H1 (cell line): ENCODE results near the gene GGT7. TPM values are rescaled to one million over a fixed set of nuclear protein-coding genes. Genes with fewer than 3 reads are reported as not detected.

Experiments
- CTCF ChIA-PET: fragments of 300-600 bp; sonication (Branson Sonifier 250); formaldehyde crosslinking; loops from one replicate; lab custom pipeline; 2021; ENCODE audit not compliant: partially characterized antibody; lab: Charles Lee
- POLR2A ChIA-PET: fragments of 300-600 bp; sonication (Branson Sonifier 250); formaldehyde crosslinking; loops from one replicate; lab custom pipeline; 2021; ENCODE audit warnings: inconsistent platforms; ENCODE audit not compliant: partially characterized antibody; lab: Charles Lee
- DNase-seq, 2 experiments: peaks; one replicate each; pipeline versions ENCODE4 v3.0.0 to v3.0.0-alpha.2; 2010 to 2022; ENCODE audit warnings: low spot score in 2 of 2, low read depth in 1 of 2, mixed read lengths in 1 of 2
- FAIRE-seq: peaks from 2 replicates; lab custom pipeline; 2011; peaks lifted over from hg19 to GRCh38; lab: Jason Lieb, UNC
- H2AFZ ChIP-seq: 2 replicates; pipeline ENCODE4 v1.8.1; 2012; ENCODE audit warnings: low read length, inconsistent platforms
- H2AK5ac ChIP-seq: 2 replicates; pipeline ENCODE4 v1.6.1; 2013; ENCODE audit warnings: low read depth, low read length
- H2BK120ac ChIP-seq: replicated peaks from 2 replicates; pipeline ENCODE3; 2013; ENCODE audit warnings: low read depth, low read length, inconsistent platforms
- H2BK12ac ChIP-seq: 2 replicates; pipeline ENCODE4 v1.6.1; 2013; ENCODE audit warnings: low read depth, low read length
- H2BK15ac ChIP-seq: 2 replicates; pipeline ENCODE4 v1.6.1; 2013; ENCODE audit warnings: low read length
- H2BK20ac ChIP-seq: 2 replicates; pipeline ENCODE4 v1.6.1; 2013; ENCODE audit warnings: low read length
- H2BK5ac ChIP-seq: 2 replicates; pipeline ENCODE4 v1.6.1; 2013; ENCODE audit warnings: low read depth, low read length
- H3K14ac ChIP-seq: 2 replicates; pipeline ENCODE4 v1.6.1; 2013; ENCODE audit warnings: inconsistent platforms; ENCODE audit not compliant: insufficient read length
- H3K18ac ChIP-seq: 2 replicates; pipeline ENCODE4 v1.6.1; 2013; ENCODE audit warnings: low read length; ENCODE audit errors: extremely low read depth
- H3K23ac ChIP-seq: 2 replicates; pipeline ENCODE4 v1.6.1; 2013; ENCODE audit warnings: inconsistent platforms; ENCODE audit not compliant: insufficient read length
- H3K23me2 ChIP-seq: 2 replicates; pipeline ENCODE4 v1.6.1; 2013; ENCODE audit warnings: low read depth, low read length
- H3K27ac ChIP-seq: 2 replicates; pipeline ENCODE4 v1.6.1; 2011; ENCODE audit warnings: low read depth, low read length, inconsistent platforms
- H3K27me3 ChIP-seq, 4 experiments: replicated peaks in 1 of 4; 1 replicate in 1 of 4; 2 replicates in 3 of 4; pipeline versions ENCODE4 v1.6.1 to v1.8.1; 2011 to 2013; ENCODE audit warnings: low read length in 3 of 4, mild to moderate bottlenecking in 3 of 4, inconsistent platforms in 2 of 4, mixed read lengths in 2 of 4, moderate library complexity in 1 of 4; ENCODE audit not compliant: control insufficient read depth in 3 of 4, insufficient read depth in 3 of 4; ENCODE audit errors: extremely low read depth in 1 of 4
- H3K36me3 ChIP-seq, 4 experiments: 2 replicates each; pipeline versions ENCODE4 v1.6.1 to v1.8.1; 2011 to 2013; ENCODE audit warnings: mild to moderate bottlenecking in 4 of 4, low read length in 3 of 4, moderate library complexity in 2 of 4, control low read depth in 1 of 4, inconsistent platforms in 1 of 4; ENCODE audit not compliant: insufficient read depth in 4 of 4, control insufficient read depth in 2 of 4
- H3K4ac ChIP-seq: replicated peaks from 2 replicates; pipeline ENCODE3; 2013; ENCODE audit warnings: low read length, low read depth, mixed read lengths, inconsistent platforms; ENCODE audit not compliant: insufficient read length
- H3K4me1 ChIP-seq, 4 experiments: replicated peaks in 1 of 4; 1 replicate in 1 of 4; 2 replicates in 3 of 4; pipeline versions ENCODE4 v1.6.1 to v1.8.1; 2011 to 2013; ENCODE audit warnings: low read length in 3 of 4, inconsistent platforms in 2 of 4, mixed read lengths in 1 of 4; ENCODE audit not compliant: insufficient read depth in 4 of 4, control insufficient read depth in 3 of 4
- H3K4me2 ChIP-seq, 2 experiments: 2 replicates each; pipeline versions ENCODE4 v1.6.1 to v1.8.1; 2011 to 2013; ENCODE audit warnings: low read depth in 2 of 2, low read length in 2 of 2, control low read depth in 1 of 2, inconsistent platforms in 1 of 2, mild to moderate bottlenecking in 1 of 2; ENCODE audit not compliant: insufficient read depth in 1 of 2
- H3K4me3 ChIP-seq, 4 experiments: fragments of 200-600, 300-600 bp in 1 of 4; sonication (generic), shearing (Covaris generic), sonication (Bioruptor Twin) in 1 of 4; 2 replicates each; pipeline versions ENCODE4 v1.5.1 to v1.8.1; 2011 to 2016; ENCODE audit warnings: low read length in 4 of 4, low read depth in 3 of 4, control low read depth in 2 of 4, inconsistent platforms in 2 of 4, mild to moderate bottlenecking in 2 of 4, mixed read lengths in 1 of 4, moderate library complexity in 1 of 4; ENCODE audit not compliant: insufficient read depth in 2 of 4; ENCODE audit errors: extremely low read depth in 1 of 4
- H3K56ac ChIP-seq: replicated peaks from 2 replicates; pipeline ENCODE3; 2013; ENCODE audit warnings: low read depth, mild to moderate bottlenecking, mixed read lengths, low read length, inconsistent platforms; ENCODE audit not compliant: insufficient read length
- H3K79me1 ChIP-seq: 2 replicates; pipeline ENCODE4 v1.6.1; 2013; ENCODE audit warnings: low read depth, low read length, control low read depth
- H3K79me2 ChIP-seq, 2 experiments: 2 replicates each; pipeline versions ENCODE4 v1.6.1 to v1.8.1; 2012 to 2013; ENCODE audit warnings: low read length in 2 of 2, mild to moderate bottlenecking in 2 of 2, inconsistent platforms in 1 of 2; ENCODE audit not compliant: insufficient read depth in 2 of 2, control insufficient read depth in 1 of 2
- H3K9ac ChIP-seq, 4 experiments: replicated peaks in 1 of 4; 1 replicate in 1 of 4; 2 replicates in 3 of 4; pipeline versions ENCODE4 v1.6.1 to v1.8.1; 2011 to 2013; ENCODE audit warnings: low read depth in 3 of 4, low read length in 3 of 4, control low read depth in 2 of 4, mild to moderate bottlenecking in 2 of 4, moderate library complexity in 2 of 4, inconsistent platforms in 1 of 4; ENCODE audit errors: extremely low read depth in 1 of 4
- H3K9me3 ChIP-seq, 2 experiments: 2 replicates each; pipeline versions ENCODE4 v1.6.1 to v1.8.1; 2012 to 2013; ENCODE audit warnings: mild to moderate bottlenecking in 2 of 2, moderate library complexity in 2 of 2, control low read depth in 1 of 2, inconsistent platforms in 1 of 2, low read depth in 1 of 2, low read length in 1 of 2, mixed read lengths in 1 of 2; ENCODE audit not compliant: insufficient read depth in 2 of 2
- H4K20me1 ChIP-seq, 2 experiments: replicated peaks in 1 of 2; 2 replicates each; pipeline versions ENCODE3 to v1.8.1; 2011 to 2013; ENCODE audit warnings: inconsistent platforms in 2 of 2, low read length in 2 of 2, mild to moderate bottlenecking in 1 of 2; ENCODE audit not compliant: insufficient read depth in 2 of 2, control insufficient read depth in 1 of 2
- H4K5ac ChIP-seq: 2 replicates; pipeline ENCODE4 v1.6.1; 2013; ENCODE audit warnings: low read length, low read depth, mixed read lengths, inconsistent platforms; ENCODE audit not compliant: insufficient read length
- H4K8ac ChIP-seq: 2 replicates; pipeline ENCODE4 v1.8.0; 2013; ENCODE audit warnings: mild to moderate bottlenecking, moderate library complexity, low read length, inconsistent platforms; ENCODE audit not compliant: insufficient read depth; ENCODE audit errors: extremely low read depth
- H4K91ac ChIP-seq: replicated peaks from 2 replicates; pipeline ENCODE3; 2013; ENCODE audit warnings: low read length, mixed read lengths, inconsistent platforms; ENCODE audit not compliant: insufficient read length
- FOSL1 ChIP-seq: IDR thresholded peaks from 2 replicates; pipeline ENCODE4 v1.6.1; 2011; ENCODE audit warnings: mild to moderate bottlenecking, low read depth, low read length, moderate library complexity; ENCODE audit not compliant: insufficient read depth
- WGBS, 2 experiments: shearing (Covaris generic) in 1 of 2; methylation state at CpG; one replicate each; pipeline versions ENCODE4 v1.1.6 to v1.1.7; 2013 to 2015; ENCODE audit warnings: low lambda C conversion rate in 2 of 2, mixed read lengths in 2 of 2, inconsistent platforms in 1 of 2, low coverage in 1 of 2, missing lambda C conversion rate in 1 of 2; ENCODE audit not compliant: insufficient replicate concordance in 2 of 2, insufficient coverage in 1 of 2, insufficient read length in 1 of 2; ENCODE audit errors: extremely low coverage in 1 of 2, missing lambda C conversion rate in 1 of 2; 5-methylcytosine and 5-hydroxymethylcytosine counted together
- polyA plus RNA-seq, 7 experiments: library from polyadenylated mRNA; depleted of rRNA in 3 of 7; stranded (reverse) in 5 of 7; unstranded in 2 of 7; fragments of >200 nt in 5 of 7; fragments of 200-250 nt in 2 of 7; gene quantifications; 1 replicate in 5 of 7; 2 replicates in 1 of 7; 4 replicates in 1 of 7; pipeline versions ENCODE4 v1.2.1 to v1.2.3, GENCODE V29; 2011 to 2013; ENCODE audit warnings: missing spikeins in 2 of 7, mixed read lengths in 2 of 7
- total RNA-seq: library from RNA; stranded (reverse); fragmentation: NEBNext Ultra II Directional; extraction: Animal tissue kit (Norgen Biotek cat#: 25700); gene quantifications from 2 replicates; pipeline ENCODE4 v1.2.1, GENCODE V29; 2021

GGT7 gene
- total and polyA plus RNA-seq, 2 of the 8 experiments (the other 6 are each of a cell fraction or from before 2014, with no cell fraction given), result 20.2 to 25.5 TPM

- H4K8ac ChIP-seq, result no peak overlapping the region
- no peak overlapping the region for H3K18ac ChIP-seq
- H2BK20ac ChIP-seq, result no peak overlapping the region
- no peaks in the 10 kb centered on the region for H3K23me2 ChIP-seq
- H2AFZ ChIP-seq, result no peak overlapping the region
- H3K14ac ChIP-seq, result no peak overlapping the region
- no peak overlapping the region for H2BK5ac ChIP-seq
- 97% methylated on average over 5 of the region's 5 CpGs; no CpG with 5 or more reads in 1 of the 2 experiments for WGBS, 2 experiments
- DNase-seq, result no peak
- no peaks in the 10 kb centered on the region for H4K20me1 ChIP-seq
- H4K91ac ChIP-seq, result no peak overlapping the region
- H2BK15ac ChIP-seq, result no peak overlapping the region
- H3K9ac ChIP-seq, result no peak overlapping the region
- H3K9me3 ChIP-seq, result no peaks in the 10 kb centered on the region
- TF ChIP-seq FOSL1, result no peak
- TF ChIP-seq, all 59 proteins: peak for 0
- Histone ChIP-seq H3K79me2 (no peaks in the 10 kb centered on the region), H2BK120ac (no peak overlapping the region), H3K56ac (no peak overlapping the region), H3K36me3 (peaks cover 2 to 20% (median 8%) of the 10 kb centered on the region in 4 experiments; a peak in 5 of 8 replicates), H3K27me3 (no peaks in the 10 kb centered on the region), H3K23ac (no peak overlapping the region), H2AK5ac (no peak overlapping the region), H3K4me2 (no peak overlapping the region), H3K4me1 (no peaks in the 10 kb centered on the region), H3K79me1 (no peaks in the 10 kb centered on the region; the same call in 1 of the 2 replicates), H3K4ac (no peak overlapping the region), H3K27ac (no peak overlapping the region), H2BK12ac (no peak overlapping the region), H4K5ac (no peak overlapping the region), H3K4me3 (no peak overlapping the region)
- POLR2A ChIA-PET, result interaction anchor here (0.8 kb wide), 1 partner anchor 108 kb away, joined by 4 read pairs; no protein-coding TSS in a partner anchor
- CTCF ChIA-PET, result interaction anchor here (0.6 kb wide), 1 partner anchor 73 kb away, joined by 3 read pairs; no protein-coding TSS in a partner anchor
- no peak for FAIRE-seq
These were observed 24.1 kb downstream of the GGT7 start for GRCh38 chr20:34848597-34848996.
